Measurements from ENCODE around the gene MXD4.

GRCh38 chr4:2304321-2304876, 42.5 kb upstream of the MXD4 start:
- TF ChIP-seq CTCF (IDR thresholded peaks at IDR 0.05; ENCODE audit: low read length): no peak
- TF ChIP-seq EZH2 (optimal IDR thresholded peaks at IDR 0.05; ENCODE audit: low read depth, low read length): no peak

Data from MM.1S (cell line).